ENCODE data around the gene TRPM6. TPM values are rescaled to one million over a fixed set of nuclear protein-coding genes. Genes with fewer than 3 reads are reported as not detected.

TRPM6 gene
- total RNA-seq, 1 experiment from 2014 or later = 0.57 TPM

- H3K4me3 Mint-ChIP-seq = no peak overlapping the region
- no peak overlapping the region for H2BK20ac ChIP-seq (ENCODE audit: low read depth, low read length, poor library complexity, severe bottlenecking)
- H4K91ac ChIP-seq (ENCODE audit: insufficient read length, low read depth, low read length) = no peak overlapping the region
- no peak overlapping the region for H2AK5ac ChIP-seq (ENCODE audit: insufficient read length, low read length)
- H3K9ac ChIP-seq (ENCODE audit: extremely low read depth, insufficient read length, low read length) = no peak overlapping the region
- WGBS (ENCODE audit: extremely low coverage, insufficient read length, low lambda C conversion rate) = no CpG with 5 or more reads among the region's 5 CpGs
- H3K18ac ChIP-seq (ENCODE audit: insufficient read length, low read depth, low read length) = no peak overlapping the region
- no peaks in the 10 kb centered on the region; the same call in 1 of the 2 replicates for H3K79me2 ChIP-seq (ENCODE audit: insufficient read depth, low read length)
- no peaks in the 10 kb centered on the region for H3K27me3 Mint-ChIP-seq (ENCODE audit: low read depth)
- no peaks in the 10 kb centered on the region for H3K9me3 Mint-ChIP-seq
- no peak overlapping the region for H3T11ph ChIP-seq (ENCODE audit: low read length)
- no peak overlapping the region for H3K23ac ChIP-seq (ENCODE audit: insufficient read length, low read depth, low read length)
- H3K56ac ChIP-seq (ENCODE audit: insufficient read length, low read depth, low read length) = no peak overlapping the region
- H2AFZ ChIP-seq (ENCODE audit: low read length) = no peak overlapping the region
- H3K4me1 Mint-ChIP-seq = peaks cover 24 to 28% of the 10 kb centered on the region in 2 experiments
- no peaks in the 10 kb centered on the region for H3K79me1 ChIP-seq (ENCODE audit: insufficient read depth, low read depth, low read length, poor library complexity, severe bottlenecking)
- H3K4me1 ChIP-seq (ENCODE audit: insufficient read depth, low read length) = no peaks in the 10 kb centered on the region; the same call in 1 of the 2 replicates
- no peak overlapping the region for H3K27ac Mint-ChIP-seq
- H2BK12ac ChIP-seq (ENCODE audit: insufficient read length, low read depth, low read length) = no peak overlapping the region
- H4K8ac ChIP-seq (replicated peaks; ENCODE audit: insufficient read length, low read depth, low read length) = peak overlapping the region; percentile 60
- no peak overlapping the region for H3K14ac ChIP-seq (ENCODE audit: insufficient read depth, low read length)
- H3K27me3 ChIP-seq (ENCODE audit: insufficient read depth, low read length) = no peaks in the 10 kb centered on the region
- no peaks in the 10 kb centered on the region for H3K23me2 ChIP-seq (ENCODE audit: insufficient read length, low read depth, low read length, poor library complexity, severe bottlenecking)
- H2BK120ac ChIP-seq (ENCODE audit: low read depth, low read length, poor library complexity, severe bottlenecking) = no peak overlapping the region
- H3K36me3 Mint-ChIP-seq (ENCODE audit: insufficient read depth in 1 of 3, low read depth in 3 of 3) = no peaks in the 10 kb centered on the region
- H3K4ac ChIP-seq (ENCODE audit: low read depth, low read length) = no peak overlapping the region
- H3K27ac ChIP-seq (ENCODE audit: insufficient read length, low read depth, low read length) = no peak overlapping the region
- no peak for TF ChIP-seq CTCF (conservative IDR thresholded peaks at IDR 0.05)
- no peak overlapping the region for H2BK15ac ChIP-seq (ENCODE audit: low read depth, low read length)
- DNase-seq = no peak
- no peak overlapping the region for H3K4me2 ChIP-seq (ENCODE audit: insufficient read depth, insufficient read length, low read length)
- H2BK5ac ChIP-seq (ENCODE audit: insufficient read length, low read length) = no peak overlapping the region
- no peak overlapping the region for H4K5ac ChIP-seq (ENCODE audit: insufficient read length, low read depth, low read length)
- no peaks in the 10 kb centered on the region for H3K9me3 ChIP-seq (ENCODE audit: control insufficient read depth, low read depth, low read length)
- H4K20me1 ChIP-seq (ENCODE audit: control insufficient read depth, insufficient read depth, insufficient read length) = no peaks in the 10 kb centered on the region
Observed at GRCh38 chr9:74724317-74724716, 163.4 kb downstream of the TRPM6 start.

Measured in H9 (cell line).